Activated T-cell treated with anti-CD3 and anti-CD28 coated beads for 1 hour (primary cell): Measurements from ENCODE around the gene ARHGDIA.
"Not testable (repeated sequence)": the region's sequence is repeated elsewhere in the genome, so short reads cannot be mapped to it uniquely, and the experiment has no call there.

ENCODE experiments used
- DNase-seq: peaks from one replicate; pipeline ENCODE4 v3.0.0-alpha.2; 2020; ENCODE audit warnings: low read depth

The ARHGDIA gene

GRCh38 chr17:81870981-81871386 is at the start of gene ARHGDIA:
Gene ARHGDIA (minus strand): TSS chr17:81871337. CDS start chr17:81869930, 1,407 bp downstream.
- DNase-seq = no peak

GRCh38 chr17:81918832-81919545 is 47.9 kb upstream of the ARHGDIA start:
- no peak for DNase-seq

- not testable (repeated sequence) for DNase-seq
These were observed 47.2 kb upstream of the ARHGDIA start for GRCh38 chr17:81918333-81918669.

- peak; percentile 82 for DNase-seq
These were observed 46.6 kb upstream of the ARHGDIA start, which contains the start of gene SIRT7 for GRCh38 chr17:81917565-81918332. Gene SIRT7 (minus strand): TSS chr17:81918176. CDS start chr17:81918131, 45 bp downstream.

GRCh38 chr17:81916234-81917001 is 45.3 kb upstream of the ARHGDIA start:
- no peak for DNase-seq

GRCh38 chr17:81915331-81915730 is 44.2 kb upstream of the ARHGDIA start:
- DNase-seq = no peak

GRCh38 chr17:81914103-81914850 is 43.1 kb upstream of the ARHGDIA start:
- DNase-seq = no peak

GRCh38 chr17:81913394-81914102 is 42.4 kb upstream of the ARHGDIA start:
- DNase-seq = no peak

- no peak for DNase-seq
These were observed 41.5 kb upstream of the ARHGDIA start for GRCh38 chr17:81912441-81913309.

GRCh38 chr17:81911969-81912368 is 40.8 kb upstream of the ARHGDIA start:
- DNase-seq = no peak

GRCh38 chr17:81911277-81911961 is 40.3 kb upstream of the ARHGDIA start, which contains the start of gene PCYT2:
Gene PCYT2 (minus strand): TSS chr17:81911399. CDS start chr17:81911355, 44 bp downstream.
- DNase-seq = peak; percentile 93

GRCh38 chr17:81910840-81911276 is 39.7 kb upstream of the ARHGDIA start:
- DNase-seq = no peak

- DNase-seq = no peak
These were observed 39.1 kb upstream of the ARHGDIA start for GRCh38 chr17:81909966-81910839.

GRCh38 chr17:81909231-81909630 is 38.1 kb upstream of the ARHGDIA start:
- no peak for DNase-seq

- no peak for DNase-seq
These were observed 37.7 kb upstream of the ARHGDIA start for GRCh38 chr17:81908793-81909192.

- no peak for DNase-seq
These were observed 36.3 kb upstream of the ARHGDIA start for GRCh38 chr17:81907219-81908145.

GRCh38 chr17:81906476-81907218 is 35.5 kb upstream of the ARHGDIA start:
- no peak for DNase-seq
